Activated T-helper 1 cell treated with anti-CD3 and anti-CD28 coated beads, Interleukin-12 subunit alpha, Interleukin-12 subunit beta, Interleukin-2, Interleukin-4 antibody, amounts not matched to agents 30 ng/mL and 10 ng/mL and 1 ng/mL, durations not matched to agents 14 hours and 24 hours and 36 hours (primary cell): ENCODE data around the gene ARID4A. TPM values are rescaled to one million over a fixed set of nuclear protein-coding genes. Genes with fewer than 3 reads are reported as not detected.
"Not testable (repeated sequence)": the region's sequence is repeated elsewhere in the genome, so short reads cannot be mapped to it uniquely, and the experiment has no call there.

Experiments used
- DNase-seq: peaks from one replicate; pipeline ENCODE4 v3.0.0; 2021; ENCODE audit warnings: low spot score
- H3K27ac Mint-ChIP-seq: one replicate; pipeline ENCODE4 v1.8.0; 2021; ENCODE audit warnings: mild to moderate bottlenecking, mixed read lengths
- H3K27me3 Mint-ChIP-seq: one replicate; pipeline ENCODE4 v1.8.0; 2022; ENCODE audit warnings: mild to moderate bottlenecking, moderate library complexity, mixed read lengths; ENCODE audit not compliant: insufficient read depth
- H3K36me3 Mint-ChIP-seq: one replicate; pipeline ENCODE4 v1.8.0; 2021; ENCODE audit warnings: low read depth, mixed read lengths
- H3K4me1 Mint-ChIP-seq: one replicate; pipeline ENCODE4 v1.8.0; 2021; ENCODE audit warnings: low read depth, mixed read lengths
- H3K4me3 Mint-ChIP-seq: one replicate; pipeline ENCODE4 v1.8.0; 2021; ENCODE audit warnings: mild to moderate bottlenecking, moderate library complexity, mixed read lengths
- H3K9me3 Mint-ChIP-seq: one replicate; pipeline ENCODE4 v1.8.0; 2021; ENCODE audit warnings: mixed read lengths
- intact Hi-C: fragments of 100-400 bp; cut with micrococcal nuclease; formaldehyde crosslinking; loops from one replicate; pipeline ENCODE4 v1.15.1; 2024
- total RNA-seq: library from RNA; stranded (reverse); gene quantifications from 2 replicates; pipeline ENCODE4 v1.2.3, GENCODE V29; 2022

ARID4A gene, protein sequence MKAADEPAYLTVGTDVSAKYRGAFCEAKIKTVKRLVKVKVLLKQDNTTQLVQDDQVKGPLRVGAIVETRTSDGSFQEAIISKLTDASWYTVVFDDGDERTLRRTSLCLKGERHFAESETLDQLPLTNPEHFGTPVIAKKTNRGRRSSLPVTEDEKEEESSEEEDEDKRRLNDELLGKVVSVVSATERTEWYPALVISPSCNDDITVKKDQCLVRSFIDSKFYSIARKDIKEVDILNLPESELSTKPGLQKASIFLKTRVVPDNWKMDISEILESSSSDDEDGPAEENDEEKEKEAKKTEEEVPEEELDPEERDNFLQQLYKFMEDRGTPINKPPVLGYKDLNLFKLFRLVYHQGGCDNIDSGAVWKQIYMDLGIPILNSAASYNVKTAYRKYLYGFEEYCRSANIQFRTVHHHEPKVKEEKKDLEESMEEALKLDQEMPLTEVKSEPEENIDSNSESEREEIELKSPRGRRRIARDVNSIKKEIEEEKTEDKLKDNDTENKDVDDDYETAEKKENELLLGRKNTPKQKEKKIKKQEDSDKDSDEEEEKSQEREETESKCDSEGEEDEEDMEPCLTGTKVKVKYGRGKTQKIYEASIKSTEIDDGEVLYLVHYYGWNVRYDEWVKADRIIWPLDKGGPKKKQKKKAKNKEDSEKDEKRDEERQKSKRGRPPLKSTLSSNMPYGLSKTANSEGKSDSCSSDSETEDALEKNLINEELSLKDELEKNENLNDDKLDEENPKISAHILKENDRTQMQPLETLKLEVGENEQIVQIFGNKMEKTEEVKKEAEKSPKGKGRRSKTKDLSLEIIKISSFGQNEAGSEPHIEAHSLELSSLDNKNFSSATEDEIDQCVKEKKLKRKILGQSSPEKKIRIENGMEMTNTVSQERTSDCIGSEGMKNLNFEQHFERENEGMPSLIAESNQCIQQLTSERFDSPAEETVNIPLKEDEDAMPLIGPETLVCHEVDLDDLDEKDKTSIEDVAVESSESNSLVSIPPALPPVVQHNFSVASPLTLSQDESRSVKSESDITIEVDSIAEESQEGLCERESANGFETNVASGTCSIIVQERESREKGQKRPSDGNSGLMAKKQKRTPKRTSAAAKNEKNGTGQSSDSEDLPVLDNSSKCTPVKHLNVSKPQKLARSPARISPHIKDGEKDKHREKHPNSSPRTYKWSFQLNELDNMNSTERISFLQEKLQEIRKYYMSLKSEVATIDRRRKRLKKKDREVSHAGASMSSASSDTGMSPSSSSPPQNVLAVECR
- 21.4 and 26.3 TPM in 2 replicates for total RNA-seq

GRCh38 chr14:58298477-58299400 lies at the start of gene ARID4A:
TSS of gene ARID4A (plus strand) at chr14:58298555. CDS start at chr14:58299855, 1,300 bp downstream.
- Mint-ChIP-seq H3K27me3 (no peaks in the 10 kb centered on the region), H3K9me3 (no peaks in the 10 kb centered on the region), H3K4me3 (peak within 1 kb of the TSS; percentile 97), H3K27ac (no peak within 1 kb of the TSS), H3K36me3 (peaks cover 39% of the 10 kb centered on the region), H3K4me1 (peaks cover 50% of the 10 kb centered on the region)
- intact Hi-C loops, result loop anchor here (1.0 to 5.0 kb wide), 10 partner anchors 33 to 1950 kb away; partner anchors contain the start of genes ACTR10, AP5M1, DACT1 and EXOC5
- peak; percentile 87 for DNase-seq

DNA sequence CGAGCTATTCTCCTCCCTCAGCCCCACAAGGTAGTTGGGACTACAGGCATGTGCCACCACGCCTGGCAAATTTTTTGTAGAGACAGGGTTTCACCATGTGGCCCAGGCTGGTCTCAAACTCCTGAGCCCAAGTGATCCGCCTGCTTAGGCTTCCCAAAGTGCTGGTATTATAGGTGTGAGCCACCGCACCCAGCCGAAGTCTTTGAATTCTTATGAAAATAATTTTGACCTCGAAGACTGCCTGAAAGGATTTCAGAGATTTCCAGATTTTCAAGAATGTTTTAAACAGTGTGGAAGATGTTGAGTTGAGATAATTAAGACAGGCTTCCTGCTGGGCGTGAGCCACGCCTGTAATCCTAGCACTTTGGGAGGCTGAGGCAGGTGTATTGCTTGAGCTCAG lies 48.7 kb upstream of the ARID4A start:
- DNase-seq, result no peak
- intact Hi-C loops, result no loop called here
- Mint-ChIP-seq H3K9me3 (no peaks in the 10 kb centered on the region), H3K27me3 (no peaks in the 10 kb centered on the region), H3K4me3 (no peak overlapping the region), H3K27ac (no peak overlapping the region), H3K36me3 (peaks cover 41% of the 10 kb centered on the region), H3K4me1 (peaks cover 40% of the 10 kb centered on the region)

DNA sequence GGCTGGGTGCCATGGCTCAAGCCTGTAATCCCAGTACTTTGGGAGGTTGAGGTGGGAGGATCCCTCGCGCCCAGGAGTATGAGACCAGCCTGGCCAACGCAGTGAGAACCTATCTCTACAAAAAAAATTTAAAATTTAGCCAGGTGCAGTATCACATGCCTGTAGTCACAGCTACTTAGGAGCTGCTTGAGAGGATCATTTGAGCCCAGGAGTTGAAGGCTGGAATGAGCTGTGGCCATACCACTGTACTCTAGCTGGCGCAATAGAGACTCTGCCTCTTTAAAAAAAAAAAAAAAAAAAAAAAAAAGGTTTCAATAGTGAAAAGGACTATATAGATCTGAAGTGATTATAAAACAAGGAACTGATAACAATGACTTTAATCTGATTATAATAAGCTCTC lies 40.2 kb upstream of the ARID4A start:
- Mint-ChIP-seq H3K36me3 (peaks cover 32% of the 10 kb centered on the region), H3K4me1 (no peaks in the 10 kb centered on the region), H3K27ac (no peak overlapping the region), H3K27me3 (no peaks in the 10 kb centered on the region), H3K4me3 (no peak overlapping the region), H3K9me3 (no peaks in the 10 kb centered on the region)
- no peak for DNase-seq
- intact Hi-C loops, result loop anchor here (2.0 kb wide), 1 partner anchor 23 kb away; no protein-coding TSS in a partner anchor

DNA sequence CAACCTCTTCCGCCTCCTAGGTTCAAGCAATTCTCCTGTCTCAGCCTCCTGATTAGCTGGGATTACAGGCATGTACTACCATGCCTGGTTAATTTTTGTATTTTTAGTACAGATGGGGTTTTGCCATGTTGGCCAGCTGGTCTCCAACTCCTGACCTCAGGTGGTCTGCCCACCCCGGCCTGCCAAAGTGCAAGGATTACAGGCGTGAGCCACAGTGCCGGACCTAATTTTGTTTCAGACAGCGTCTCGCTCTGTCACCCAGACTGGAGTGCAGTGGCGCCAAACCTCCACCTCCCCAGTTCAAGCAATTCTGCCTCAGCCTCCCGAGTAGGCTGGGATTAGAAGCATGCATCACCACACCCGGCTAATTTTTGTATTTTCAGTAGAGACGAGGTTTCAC lies 36.4 kb upstream of the ARID4A start:
- H3K36me3 Mint-ChIP-seq, result peaks cover 46% of the 10 kb centered on the region
- intact Hi-C loops, result not testable (repeated sequence)

DNA sequence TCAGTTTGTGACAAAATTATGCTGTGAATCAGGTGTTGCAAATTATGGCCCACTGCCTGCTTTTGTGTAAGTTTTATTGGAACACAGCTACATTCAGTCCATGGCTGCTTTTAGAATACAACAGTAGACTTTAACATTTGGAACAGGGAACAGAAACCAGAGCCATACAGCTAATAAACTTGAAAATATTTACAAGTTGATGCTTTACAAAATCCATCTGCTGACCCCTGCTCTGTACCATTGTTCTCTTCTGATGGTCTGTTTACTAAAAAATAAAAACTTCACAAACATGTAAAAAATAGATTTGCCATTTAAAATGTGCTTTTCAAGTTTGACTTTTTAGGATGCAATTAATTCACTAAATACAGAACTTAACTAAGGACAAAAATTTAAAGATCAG lies 33.0 kb upstream of the ARID4A start:
- H3K27ac Mint-ChIP-seq, result no peak overlapping the region
- no peak for DNase-seq
- intact Hi-C loops, result no loop called here
- no peaks in the 10 kb centered on the region for H3K9me3 Mint-ChIP-seq
- H3K36me3 Mint-ChIP-seq, result peaks cover 44% of the 10 kb centered on the region
- H3K4me1 Mint-ChIP-seq, result peaks cover 9% of the 10 kb centered on the region
- H3K27me3 Mint-ChIP-seq, result no peaks in the 10 kb centered on the region
- no peak overlapping the region for H3K4me3 Mint-ChIP-seq

More for the DNA sequence above, 36.4 kb upstream of the ARID4A start:
- H3K4me1 Mint-ChIP-seq, H3K4me3 Mint-ChIP-seq, H3K27me3 Mint-ChIP-seq, H3K27ac Mint-ChIP-seq, DNase-seq, H3K9me3 Mint-ChIP-seq: not testable (repeated sequence)

DNA sequence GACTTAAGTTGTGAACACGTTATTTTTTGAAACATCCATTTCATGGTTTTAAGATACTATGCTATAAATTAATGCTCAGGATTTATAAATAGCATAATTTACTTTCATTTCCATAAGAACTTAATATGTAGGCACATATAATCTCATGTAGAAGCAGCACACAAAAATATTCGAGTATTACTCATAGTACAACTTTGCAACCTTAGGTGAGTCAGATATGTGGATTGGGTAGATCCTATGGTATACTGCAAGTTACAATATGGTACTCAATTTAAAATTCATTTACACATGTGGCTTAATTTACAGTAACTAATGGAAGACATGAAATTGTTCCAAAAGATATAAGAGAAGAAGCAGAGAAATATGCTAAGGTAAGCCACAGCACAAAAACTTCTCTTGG lies 27.7 kb upstream of the ARID4A start:
- no peak overlapping the region for H3K27ac Mint-ChIP-seq
- no peaks in the 10 kb centered on the region for H3K27me3 Mint-ChIP-seq
- DNase-seq, result no peak
- no peak overlapping the region for H3K4me3 Mint-ChIP-seq
- H3K36me3 Mint-ChIP-seq, result peaks cover 54% of the 10 kb centered on the region
- no peaks in the 10 kb centered on the region for H3K9me3 Mint-ChIP-seq
- intact Hi-C loops, result no loop called here
- peaks cover 24% of the 10 kb centered on the region for H3K4me1 Mint-ChIP-seq

GRCh38 chr14:58272588-58273372 lies 25.6 kb upstream of the ARID4A start:
- H3K36me3 Mint-ChIP-seq, result peaks cover 40% of the 10 kb centered on the region
- no peak overlapping the region for H3K27ac Mint-ChIP-seq
- DNase-seq, result no peak
- intact Hi-C loops, result loop anchor here (1.0 kb wide), 1 partner anchor 9 kb away; no protein-coding TSS in a partner anchor
- no peaks in the 10 kb centered on the region for H3K27me3 Mint-ChIP-seq
- H3K4me3 Mint-ChIP-seq, result no peak overlapping the region
- H3K9me3 Mint-ChIP-seq, result no peaks in the 10 kb centered on the region
- peaks cover 32% of the 10 kb centered on the region for H3K4me1 Mint-ChIP-seq

DNA sequence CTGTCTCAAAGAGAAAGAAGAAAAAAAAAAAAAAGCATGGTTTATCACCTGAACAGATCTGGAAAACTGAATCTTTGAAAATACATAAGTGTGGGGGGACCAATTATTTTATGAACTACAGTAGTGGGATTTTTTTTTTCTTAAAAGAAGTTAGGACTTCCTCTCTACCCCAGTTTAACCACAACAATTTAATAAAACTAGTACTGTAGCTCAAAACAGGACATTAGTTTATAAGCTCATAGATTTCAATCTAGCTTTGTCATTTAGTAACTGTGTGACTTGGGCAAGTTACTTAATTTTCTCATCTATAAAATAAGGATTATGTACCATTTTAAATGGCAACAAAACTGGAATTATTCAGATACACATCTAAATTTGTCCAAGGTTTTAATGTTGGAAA lies 23.5 kb upstream of the ARID4A start:
- DNase-seq, result no peak
- H3K27ac Mint-ChIP-seq, result peak overlapping the region; percentile 85
- peaks cover 30% of the 10 kb centered on the region for H3K4me1 Mint-ChIP-seq
- intact Hi-C loops, result no loop called here
- H3K27me3 Mint-ChIP-seq, result no peaks in the 10 kb centered on the region
- peak overlapping the region; percentile 23 for H3K4me3 Mint-ChIP-seq
- H3K36me3 Mint-ChIP-seq, result peaks cover 40% of the 10 kb centered on the region
- H3K9me3 Mint-ChIP-seq, result no peaks in the 10 kb centered on the region

DNA sequence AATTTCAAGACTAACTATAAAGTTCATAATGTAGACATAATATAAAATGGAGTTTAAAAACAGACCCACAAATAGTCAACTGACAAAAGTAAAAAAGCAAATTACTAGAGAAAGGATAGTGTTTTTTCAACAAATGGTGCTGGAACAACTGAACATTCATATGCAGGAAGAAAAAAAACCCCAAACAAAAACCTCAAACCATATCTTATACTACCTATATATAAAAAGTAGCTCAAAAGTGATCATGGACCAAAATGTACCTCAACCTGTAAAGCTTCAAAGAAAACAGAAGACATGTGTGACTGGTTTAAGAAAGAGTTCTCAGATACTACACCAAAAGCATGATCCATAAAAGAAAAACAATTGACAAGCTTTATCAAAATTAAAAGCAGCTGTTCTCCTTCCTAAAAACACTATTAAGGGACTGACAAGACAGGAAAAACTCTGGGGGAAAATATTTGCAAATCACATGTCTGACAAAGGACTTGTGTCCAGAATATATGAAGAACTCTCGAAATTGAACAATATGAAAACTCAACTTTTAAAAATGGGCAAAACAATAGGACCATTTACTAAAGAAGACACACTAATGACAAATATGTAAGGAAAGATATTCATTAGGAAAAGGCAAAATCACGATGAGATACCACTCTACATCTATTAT lies 22.7 kb upstream of the ARID4A start:
- Mint-ChIP-seq H3K36me3 (peaks cover 35% of the 10 kb centered on the region), H3K9me3 (no peaks in the 10 kb centered on the region), H3K4me3 (peak overlapping the region; percentile 24), H3K27ac (peak overlapping the region; percentile 85), H3K4me1 (peaks cover 30% of the 10 kb centered on the region), H3K27me3 (no peaks in the 10 kb centered on the region)
- no peak for DNase-seq
- intact Hi-C loops, result no loop called here

DNA sequence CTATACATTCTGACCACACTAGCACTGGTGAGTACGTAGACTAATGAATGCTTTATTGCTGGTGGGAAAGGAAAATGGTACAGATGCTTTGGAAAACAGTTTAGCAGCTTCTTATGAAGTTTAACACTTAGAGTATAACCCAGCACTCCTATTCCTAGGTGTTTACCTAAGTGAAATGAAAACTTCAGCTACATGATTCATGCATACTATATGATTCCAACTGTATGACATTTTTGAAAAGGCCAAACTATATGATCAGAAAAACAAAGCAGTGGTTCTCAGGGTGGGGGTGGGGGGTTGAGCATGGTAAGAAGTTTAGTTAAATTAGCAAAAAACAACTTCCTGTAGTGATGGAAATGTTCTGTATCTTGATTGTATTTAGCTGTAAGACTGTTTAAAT lies 22.1 kb upstream of the ARID4A start:
- H3K36me3 Mint-ChIP-seq, result peaks cover 34% of the 10 kb centered on the region
- no peak for DNase-seq
- H3K4me1 Mint-ChIP-seq, result peaks cover 36% of the 10 kb centered on the region
- peak overlapping the region; percentile 72 for H3K27ac Mint-ChIP-seq
- intact Hi-C loops, result no loop called here
- H3K27me3 Mint-ChIP-seq, result no peaks in the 10 kb centered on the region
- H3K9me3 Mint-ChIP-seq, result no peaks in the 10 kb centered on the region
- H3K4me3 Mint-ChIP-seq, result no peak overlapping the region

DNA sequence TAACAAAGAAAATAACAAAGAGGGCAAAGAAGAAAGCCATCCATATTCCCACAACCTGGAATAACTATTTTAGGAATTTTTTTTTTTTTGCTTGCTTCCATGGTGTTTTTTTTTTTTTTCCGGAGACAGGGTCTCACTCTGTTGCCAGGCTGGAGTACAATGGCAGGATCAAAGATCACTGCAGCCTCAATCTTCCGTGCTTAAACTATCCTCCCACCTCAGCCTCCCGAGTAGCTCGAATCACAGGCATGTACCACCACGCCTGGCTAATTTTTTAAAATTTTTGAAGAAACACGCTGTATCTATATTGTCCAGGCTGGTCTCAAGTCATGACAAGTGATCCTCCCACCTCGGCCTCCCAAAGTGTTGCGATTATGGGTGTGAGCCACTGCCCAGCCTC lies 20.2 kb upstream of the ARID4A start:
- Mint-ChIP-seq H3K27ac (no peak overlapping the region), H3K9me3 (no peaks in the 10 kb centered on the region)
- intact Hi-C loops, result no loop called here

More for the DNA sequence above, 20.2 kb upstream of the ARID4A start:
- Mint-ChIP-seq H3K27me3 (no peaks in the 10 kb centered on the region), H3K4me3 (no peak overlapping the region), H3K4me1 (peaks cover 56% of the 10 kb centered on the region), H3K36me3 (peaks cover 36% of the 10 kb centered on the region)
- no peak for DNase-seq
